Measurements from ENCODE around the gene ELOB. TPM values are rescaled to one million over a fixed set of nuclear protein-coding genes. Genes with fewer than 3 reads are reported as not detected.

Gene ELOB
- total RNA-seq, 1 donor from 2014 or later, result 256 TPM

- intact Hi-C loops (cut with micrococcal nuclease), result no loop called here
- no peaks in the 10 kb centered on the region for H3K9me3 Mint-ChIP-seq
- DNase-seq (ENCODE audit: low spot score), result no peak
Observed at GRCh38 chr16:2741168-2741567, 35.9 kb downstream of the ELOB start.

DNA sequence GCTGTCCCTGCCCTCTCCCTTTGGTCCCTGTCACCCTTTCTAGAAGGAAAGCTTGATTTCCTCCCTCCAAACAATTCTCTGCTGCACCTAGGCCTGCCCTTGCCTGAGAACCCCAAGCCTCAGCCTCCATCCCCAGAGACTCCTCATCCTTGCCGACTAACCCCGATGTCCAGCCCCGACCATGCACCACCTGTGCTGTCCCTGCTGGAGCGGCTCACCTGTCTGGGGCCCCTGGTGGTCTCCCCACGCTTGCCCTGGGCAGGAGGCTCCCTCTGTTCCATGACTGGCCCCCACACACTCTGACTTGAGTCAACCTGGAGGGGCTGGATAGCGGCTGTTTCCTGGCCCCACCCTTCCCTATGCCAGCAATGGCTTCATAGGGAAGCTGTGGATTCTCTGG is 36.6 kb downstream of the ELOB start:
- no peak overlapping the region for H3K27ac Mint-ChIP-seq

More at GRCh38 chr16:2741168-2741567, 35.9 kb downstream of the ELOB start:
- Mint-ChIP-seq H3K4me3 (no peak overlapping the region), H3K27me3 (ENCODE audit: insufficient read depth) (peaks cover 4% of the 10 kb centered on the region), H3K36me3 (ENCODE audit: low read depth) (no peaks in the 10 kb centered on the region), H3K27ac (no peak overlapping the region), H3K4me1 (ENCODE audit: low read depth) (no peaks in the 10 kb centered on the region)

DNA sequence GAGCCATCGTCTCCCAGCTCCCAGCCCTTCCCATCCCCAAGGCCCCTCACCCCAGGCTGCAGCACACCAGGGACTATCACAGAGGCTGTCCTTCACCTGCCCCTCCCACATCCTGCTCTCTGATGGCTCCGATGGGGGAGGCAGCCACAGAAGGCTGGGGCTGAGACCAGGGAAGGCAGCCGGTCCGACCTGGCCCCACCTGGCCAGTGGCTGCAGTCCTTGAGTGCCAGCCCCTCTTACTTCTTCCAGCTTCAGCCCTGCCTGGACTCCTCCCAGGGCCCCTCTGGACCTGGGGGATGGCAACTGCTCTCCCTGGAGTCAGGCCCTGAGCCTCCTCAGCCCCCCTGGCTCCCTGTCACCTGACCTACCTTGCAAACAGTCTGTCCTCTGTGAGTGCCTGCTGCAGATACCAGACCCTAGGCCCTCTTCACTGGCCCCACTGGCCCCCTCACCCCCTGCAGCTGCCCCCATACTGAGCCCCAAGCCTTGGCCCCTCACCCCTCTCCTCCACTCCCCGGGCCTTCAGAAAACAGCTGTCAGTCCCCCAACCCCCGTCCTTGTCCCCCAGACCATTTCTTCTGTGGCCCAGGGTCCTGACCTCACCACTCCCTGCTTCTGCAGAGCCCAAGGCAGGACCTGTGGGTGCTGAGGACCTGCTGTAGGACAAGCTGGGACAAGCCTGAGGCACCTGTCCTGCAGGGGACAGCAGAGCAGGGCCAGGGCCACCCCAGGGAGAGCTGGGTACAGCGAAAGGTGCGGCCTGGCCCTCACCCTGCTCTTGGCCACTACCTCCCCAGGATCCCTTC is 37.3 kb downstream of the ELOB start:
- peaks cover 4% of the 10 kb centered on the region for H3K27me3 Mint-ChIP-seq (ENCODE audit: insufficient read depth)
- no peak overlapping the region for H3K4me3 Mint-ChIP-seq
- H3K27ac Mint-ChIP-seq, result no peak overlapping the region
- no peak for DNase-seq (ENCODE audit: low spot score)
- no peaks in the 10 kb centered on the region for H3K36me3 Mint-ChIP-seq (ENCODE audit: low read depth)
- intact Hi-C loops (cut with micrococcal nuclease), result no loop called here
- no peaks in the 10 kb centered on the region for H3K9me3 Mint-ChIP-seq
- H3K4me1 Mint-ChIP-seq (ENCODE audit: low read depth), result no peaks in the 10 kb centered on the region

More for the DNA sequence above, 36.6 kb downstream of the ELOB start:
- intact Hi-C loops (cut with micrococcal nuclease), result no loop called here
- peaks cover 4% of the 10 kb centered on the region for H3K27me3 Mint-ChIP-seq (ENCODE audit: insufficient read depth)
- H3K4me3 Mint-ChIP-seq, result no peak overlapping the region
- H3K4me1 Mint-ChIP-seq (ENCODE audit: low read depth), result no peaks in the 10 kb centered on the region
- H3K36me3 Mint-ChIP-seq (ENCODE audit: low read depth), result no peaks in the 10 kb centered on the region
- no peaks in the 10 kb centered on the region for H3K9me3 Mint-ChIP-seq
- DNase-seq (ENCODE audit: low spot score), result no peak

- Mint-ChIP-seq H3K27ac (no peak overlapping the region), H3K27me3 (ENCODE audit: insufficient read depth) (no peaks in the 10 kb centered on the region), H3K4me1 (ENCODE audit: low read depth) (no peaks in the 10 kb centered on the region), H3K36me3 (ENCODE audit: low read depth) (no peaks in the 10 kb centered on the region), H3K9me3 (no peaks in the 10 kb centered on the region), H3K4me3 (no peak overlapping the region)
- intact Hi-C loops (cut with micrococcal nuclease), result no loop called here
- no peak for DNase-seq (ENCODE audit: low spot score)
Observed at GRCh38 chr16:2738615-2739014, 38.5 kb downstream of the ELOB start.

- Mint-ChIP-seq H3K4me3 (no peak overlapping the region), H3K36me3 (ENCODE audit: low read depth) (no peaks in the 10 kb centered on the region), H3K27me3 (ENCODE audit: insufficient read depth) (no peaks in the 10 kb centered on the region)
Observed at GRCh38 chr16:2737895-2738418, 39.1 kb downstream of the ELOB start.

GRCh38 chr16:2737238-2737605 is 39.9 kb downstream of the ELOB start:
- Mint-ChIP-seq H3K9me3 (no peaks in the 10 kb centered on the region), H3K4me3 (no peak overlapping the region), H3K4me1 (ENCODE audit: low read depth) (no peaks in the 10 kb centered on the region), H3K27ac (no peak overlapping the region), H3K27me3 (ENCODE audit: insufficient read depth) (no peaks in the 10 kb centered on the region), H3K36me3 (ENCODE audit: low read depth) (no peaks in the 10 kb centered on the region)
- intact Hi-C loops (cut with micrococcal nuclease), result no loop called here
- no peak for DNase-seq (ENCODE audit: low spot score)

More at GRCh38 chr16:2737895-2738418, 39.1 kb downstream of the ELOB start:
- no peaks in the 10 kb centered on the region for H3K4me1 Mint-ChIP-seq (ENCODE audit: low read depth)
- no peaks in the 10 kb centered on the region for H3K9me3 Mint-ChIP-seq
- intact Hi-C loops (cut with micrococcal nuclease), result no loop called here
- DNase-seq (ENCODE audit: low spot score), result no peak
- no peak overlapping the region for H3K27ac Mint-ChIP-seq

DNA sequence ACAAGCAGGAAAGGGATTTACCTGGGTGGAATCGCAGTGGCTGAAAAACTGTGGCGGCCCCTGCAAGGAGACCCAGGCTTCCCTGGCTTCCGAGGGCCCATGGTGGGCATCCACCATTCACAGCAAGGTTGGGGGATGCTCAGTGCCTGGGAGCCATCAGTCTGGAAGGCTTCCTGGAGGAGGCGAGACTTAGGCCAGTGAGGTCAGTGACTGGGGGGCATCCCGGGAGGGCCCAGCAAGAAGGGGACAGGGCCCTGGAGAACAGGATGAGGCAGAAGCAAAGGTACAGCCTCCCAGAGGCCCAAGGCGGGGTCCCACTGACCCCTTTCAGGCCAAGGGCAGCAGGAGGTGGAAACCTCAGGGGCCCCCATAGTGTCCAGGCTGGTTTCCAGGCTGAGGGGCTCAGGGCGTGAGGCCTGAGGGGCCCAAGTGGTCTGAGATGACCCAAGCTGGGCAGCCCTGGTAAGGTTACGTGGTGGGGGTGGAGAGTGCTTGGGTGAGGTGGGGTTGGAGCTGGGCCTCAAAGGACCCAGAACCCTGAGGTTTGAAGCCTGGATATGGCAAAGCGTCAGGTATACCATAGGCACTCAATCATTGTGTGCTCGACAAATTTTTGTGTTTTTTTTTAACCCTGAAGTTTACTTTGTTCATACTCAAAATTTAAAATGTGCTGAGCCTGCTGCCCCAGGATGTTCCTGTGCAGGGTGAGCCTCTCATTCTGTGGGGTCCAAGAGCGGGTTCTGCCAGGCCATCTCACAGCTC is 40.4 kb downstream of the ELOB start:
- H3K27me3 Mint-ChIP-seq (ENCODE audit: insufficient read depth), result peaks cover 2% of the 10 kb centered on the region
- intact Hi-C loops (cut with micrococcal nuclease), result no loop called here
- no peaks in the 10 kb centered on the region for H3K4me1 Mint-ChIP-seq (ENCODE audit: low read depth)
- no peaks in the 10 kb centered on the region for H3K36me3 Mint-ChIP-seq (ENCODE audit: low read depth)
- no peak for DNase-seq (ENCODE audit: low spot score)
- H3K9me3 Mint-ChIP-seq, result no peaks in the 10 kb centered on the region
- H3K4me3 Mint-ChIP-seq, result no peak overlapping the region
- no peak overlapping the region for H3K27ac Mint-ChIP-seq

GRCh38 chr16:2734844-2735515 is 42.1 kb downstream of the ELOB start:
- Mint-ChIP-seq H3K27me3 (ENCODE audit: insufficient read depth) (peaks cover 2% of the 10 kb centered on the region), H3K9me3 (no peaks in the 10 kb centered on the region), H3K4me3 (no peak overlapping the region), H3K4me1 (ENCODE audit: low read depth) (no peaks in the 10 kb centered on the region), H3K36me3 (ENCODE audit: low read depth) (no peaks in the 10 kb centered on the region), H3K27ac (no peak overlapping the region)
- intact Hi-C loops (cut with micrococcal nuclease), result no loop called here
- no peak for DNase-seq (ENCODE audit: low spot score)

DNA sequence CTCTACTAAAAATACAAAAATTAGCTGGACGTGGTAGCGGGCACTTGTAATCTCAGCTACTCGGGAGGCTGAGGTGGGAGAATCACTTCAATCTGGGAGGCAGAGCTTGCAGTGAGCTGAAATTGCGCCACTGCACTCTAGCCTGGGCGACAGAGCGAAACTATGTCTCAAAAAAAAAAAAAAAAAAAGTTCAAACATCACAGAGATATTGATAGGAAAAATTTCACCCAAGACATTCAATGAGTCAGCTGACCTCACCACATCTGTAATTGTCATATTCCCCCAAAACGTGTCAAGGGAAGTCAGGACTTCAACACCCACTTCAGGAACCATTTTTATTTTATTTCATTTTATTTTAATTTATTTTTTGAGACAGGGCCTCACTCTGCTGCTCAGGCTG is 49.0 kb downstream of the ELOB start:
- H3K9me3 Mint-ChIP-seq, result no peaks in the 10 kb centered on the region
- H3K27me3 Mint-ChIP-seq (ENCODE audit: insufficient read depth), result peaks cover 5% of the 10 kb centered on the region
- H3K27ac Mint-ChIP-seq, result no peak overlapping the region
- H3K4me3 Mint-ChIP-seq, result no peak overlapping the region
- intact Hi-C loops (cut with micrococcal nuclease), result loop anchor here (10.0 kb wide), 1 partner anchor 137 kb away; no protein-coding TSS in a partner anchor
- no peak for DNase-seq (ENCODE audit: low spot score)
- no peaks in the 10 kb centered on the region for H3K4me1 Mint-ChIP-seq (ENCODE audit: low read depth)
- H3K36me3 Mint-ChIP-seq (ENCODE audit: low read depth), result no peaks in the 10 kb centered on the region

- Mint-ChIP-seq H3K4me1 (ENCODE audit: low read depth) (no peaks in the 10 kb centered on the region), H3K27me3 (ENCODE audit: insufficient read depth) (peaks cover 3% of the 10 kb centered on the region), H3K36me3 (ENCODE audit: low read depth) (no peaks in the 10 kb centered on the region), H3K9me3 (no peaks in the 10 kb centered on the region), H3K4me3 (no peak overlapping the region), H3K27ac (no peak overlapping the region)
- DNase-seq (ENCODE audit: low spot score), result no peak
- intact Hi-C loops (cut with micrococcal nuclease), result loop anchor here (10.0 kb wide), 1 partner anchor 138 kb away; no protein-coding TSS in a partner anchor
Observed at GRCh38 chr16:2726923-2727322, 50.2 kb downstream of the ELOB start.

- H3K36me3 Mint-ChIP-seq (ENCODE audit: low read depth), result no peaks in the 10 kb centered on the region
- no peak overlapping the region for H3K4me3 Mint-ChIP-seq
- intact Hi-C loops (cut with micrococcal nuclease), result loop anchor here (10.0 kb wide), 1 partner anchor 140 kb away; no protein-coding TSS in a partner anchor
- peaks cover 3% of the 10 kb centered on the region for H3K27me3 Mint-ChIP-seq (ENCODE audit: insufficient read depth)
- no peaks in the 10 kb centered on the region for H3K4me1 Mint-ChIP-seq (ENCODE audit: low read depth)
- no peaks in the 10 kb centered on the region for H3K9me3 Mint-ChIP-seq
- no peak overlapping the region for H3K27ac Mint-ChIP-seq
- no peak for DNase-seq (ENCODE audit: low spot score)
Observed at GRCh38 chr16:2724816-2725348, 52.2 kb downstream of the ELOB start.

DNA sequence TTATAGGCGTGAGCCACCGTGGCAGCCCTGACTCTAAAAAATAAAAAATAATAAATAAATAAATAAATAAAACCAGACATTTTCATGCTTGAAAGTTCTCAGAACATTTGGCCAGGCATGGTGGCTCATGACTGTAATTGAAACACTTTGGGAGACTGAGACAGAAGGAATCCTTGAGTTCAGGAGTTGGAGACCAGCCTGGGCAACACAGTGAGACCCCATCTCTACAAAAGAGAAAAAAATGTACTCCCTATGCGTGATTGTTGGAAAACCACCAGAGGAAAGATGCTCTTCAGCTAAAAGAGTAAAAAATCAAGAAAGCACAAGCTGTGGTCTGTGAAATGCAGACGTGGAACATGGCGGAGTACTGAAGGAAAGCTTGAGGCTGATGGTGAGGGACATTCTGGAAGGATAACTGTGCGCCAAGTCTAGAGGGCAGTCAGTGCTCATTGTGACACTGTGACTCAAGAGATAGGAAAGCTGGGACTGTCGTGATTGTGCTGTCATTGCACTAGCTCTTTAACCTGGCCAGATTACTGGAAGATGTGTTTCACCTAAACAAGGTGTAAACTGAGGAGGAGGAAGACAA is 52.9 kb downstream of the ELOB start:
- no peak for DNase-seq (ENCODE audit: low spot score)
- Mint-ChIP-seq H3K9me3 (no peaks in the 10 kb centered on the region), H3K4me1 (ENCODE audit: low read depth) (no peaks in the 10 kb centered on the region), H3K27me3 (ENCODE audit: insufficient read depth) (peaks cover 3% of the 10 kb centered on the region), H3K27ac (no peak overlapping the region), H3K4me3 (no peak overlapping the region), H3K36me3 (ENCODE audit: low read depth) (no peaks in the 10 kb centered on the region)
- intact Hi-C loops (cut with micrococcal nuclease), result loop anchor here (10.0 kb wide), 1 partner anchor 141 kb away; no protein-coding TSS in a partner anchor
